LHCN-M2 (cell line): Measurements from ENCODE around the gene EVI5. TPM values are rescaled to one million over a fixed set of nuclear protein-coding genes. Genes with fewer than 3 reads are reported as not detected.
A peak's percentile ranks its signal among the peaks of the same experiment; 100 is the strongest.

ENCODE experiments used
- DNase-seq: peaks from one replicate; pipeline ENCODE4 v3.0.0-alpha.2; 2012; ENCODE audit warnings: low read depth
- total RNA-seq: library from RNA; depleted of rRNA; stranded (reverse); fragments of >200 nt; gene quantifications from 2 replicates; pipeline ENCODE4 v1.2.3, GENCODE V29; 2014

Gene EVI5
- total RNA-seq, 1 experiment from 2014 or later, result 15.6 TPM

GRCh38 chr1:92519043-92519442 lies 265.9 kb downstream of the EVI5 start:
- no peak for DNase-seq

- no peak for DNase-seq
These were observed 268.3 kb downstream of the EVI5 start for GRCh38 chr1:92516574-92516973.

GRCh38 chr1:92515796-92516201 lies 269.1 kb downstream of the EVI5 start:
- no peak for DNase-seq

- DNase-seq, result no peak
These were observed 273.4 kb downstream of the EVI5 start for GRCh38 chr1:92511541-92511940.

GRCh38 chr1:92509619-92510018 lies 275.3 kb downstream of the EVI5 start:
- no peak for DNase-seq

GRCh38 chr1:92505015-92505692 lies 279.8 kb downstream of the EVI5 start:
- no peak for DNase-seq

GRCh38 chr1:92504291-92505014 lies 280.5 kb downstream of the EVI5 start:
- DNase-seq, result no peak

- no peak for DNase-seq
These were observed 281.0 kb downstream of the EVI5 start for GRCh38 chr1:92503926-92504285.

GRCh38 chr1:92503043-92503925 lies 281.6 kb downstream of the EVI5 start:
- DNase-seq, result no peak

- peak; percentile 79 for DNase-seq
These were observed 282.7 kb downstream of the EVI5 start for GRCh38 chr1:92502247-92502646.

GRCh38 chr1:92500552-92500951 lies 284.4 kb downstream of the EVI5 start:
- no peak for DNase-seq

GRCh38 chr1:92495392-92496063 lies 289.4 kb downstream of the EVI5 start:
- no peak for DNase-seq

GRCh38 chr1:92494485-92495141 lies 290.3 kb downstream of the EVI5 start:
- DNase-seq, result no peak

- no peak for DNase-seq
These were observed 291.8 kb downstream of the EVI5 start for GRCh38 chr1:92493139-92493538.

GRCh38 chr1:92488832-92489231 lies 296.1 kb downstream of the EVI5 start:
- no peak for DNase-seq

- DNase-seq, result no peak
These were observed 296.5 kb downstream of the EVI5 start for GRCh38 chr1:92488416-92488815.

GRCh38 chr1:92487078-92487605 lies 297.8 kb downstream of the EVI5 start:
- DNase-seq, result no peak

GRCh38 chr1:92486251-92487077 lies 298.4 kb downstream of the EVI5 start, which contains the start of gene GFI1:
Gene GFI1 (minus strand): TSS chr1:92486925. CDS start chr1:92483487, 3,438 bp downstream.
- DNase-seq, result no peak

- no peak for DNase-seq
These were observed 299.3 kb downstream of the EVI5 start for GRCh38 chr1:92485381-92486250.
